GM12878 (cell line): ENCODE measurements around the gene F12. TPM values are rescaled to one million over a fixed set of nuclear protein-coding genes. Genes with fewer than 3 reads are reported as not detected.
A peak's percentile ranks its signal among the peaks of the same experiment; 100 is the strongest.

ENCODE experiments used
- ATAC-seq: fragments of 200-7000 bp; cut with Tn5 transposase; 3 replicates; pipeline ENCODE4 v1.9.1; 2020; ENCODE audit warnings: mild to moderate bottlenecking, moderate library complexity
- BruUV-seq: library from RNA; stranded (reverse); fragments of 400-500 nt; replicated peaks from 2 replicates; lab custom pipeline; 2021; lab: Mats Ljungman, UMichigan
- CTCF ChIA-PET: fragments of 300-600 bp; sonication (Branson Sonifier 250); formaldehyde crosslinking; extraction: SDS; loops from one replicate; lab custom pipeline; 2021; ENCODE audit warnings: inconsistent platforms; lab: Yijun Ruan, JAX
- POLR2A ChIA-PET: fragments of 350-600 bp; formaldehyde crosslinking; extraction: SDS; loops from one replicate; lab custom pipeline; 2021; ENCODE audit warnings: inconsistent platforms; lab: Charles Lee
- RAD21 ChIA-PET: fragments of 300-600 bp; sonication (Branson Sonifier 250); formaldehyde crosslinking; loops from one replicate; lab custom pipeline; 2023; ENCODE audit warnings: antibody characterized with exemption; ENCODE audit not compliant: unreplicated experiment; lab: Charles Lee
- SMC1A ChIA-PET: fragments of 300-600 bp; sonication (Branson Sonifier 250); formaldehyde crosslinking; loops from one replicate; lab custom pipeline; 2023; ENCODE audit not compliant: unreplicated experiment, uncharacterized antibody; lab: Charles Lee
- DNase-seq: peaks from one replicate; pipeline ENCODE4 v3.0.0-alpha.2; 2011; ENCODE audit warnings: low read depth, low spot score
- FAIRE-seq: peaks from 3 replicates; lab custom pipeline; 2011; peaks lifted over from hg19 to GRCh38; lab: Jason Lieb, UNC
- H2AFZ ChIP-seq: 2 replicates; pipeline ENCODE4 v1.6.0; 2011; ENCODE audit warnings: low read depth, low read length, control low read depth; ENCODE audit not compliant: control insufficient read depth
- H3K27ac ChIP-seq: 2 replicates; pipeline ENCODE4 v1.5.1; 2011; ENCODE audit warnings: control low read depth; ENCODE audit not compliant: control insufficient read depth, insufficient read depth
- H3K27me3 ChIP-seq, 2 experiments: replicated peaks in 1 of 2; 2 replicates each; pipeline versions ENCODE4 v1.6.0 to v1.6.1; 2011; ENCODE audit warnings: low read length in 1 of 2; ENCODE audit not compliant: control insufficient read depth in 2 of 2, insufficient read depth in 2 of 2
- H3K36me3 ChIP-seq, 2 experiments: 2 replicates each; pipeline ENCODE4 v1.5.1; 2011; ENCODE audit warnings: low read length in 1 of 2; ENCODE audit not compliant: control insufficient read depth in 2 of 2, insufficient read depth in 2 of 2
- H3K4me1 ChIP-seq: 2 replicates; pipeline ENCODE4 v1.6.1; 2011; ENCODE audit warnings: mild to moderate bottlenecking, low read length, moderate library complexity, mixed read lengths; ENCODE audit not compliant: control insufficient read depth, insufficient read depth
- H3K4me2 ChIP-seq: 2 replicates; pipeline ENCODE4 v1.6.0; 2011; ENCODE audit warnings: control low read depth; ENCODE audit not compliant: control insufficient read depth, insufficient read depth
- H3K4me3 ChIP-seq: fragments of 200-600 bp; sonication (generic); 2 replicates; pipeline ENCODE4 v1.5.1; 2016
- H3K79me2 ChIP-seq: 2 replicates; pipeline ENCODE4 v1.6.0; 2011; ENCODE audit warnings: low read length; ENCODE audit not compliant: control insufficient read depth, insufficient read depth
- H3K9ac ChIP-seq: 2 replicates; pipeline ENCODE4 v1.8.0; 2011; ENCODE audit warnings: low read length, control low read depth, mixed read lengths; ENCODE audit not compliant: control insufficient read depth, insufficient read depth
- H3K9me3 ChIP-seq: replicated peaks from 3 replicates; pipeline ENCODE4 v1.5.1; 2011; ENCODE audit warnings: mild to moderate bottlenecking, low read length; ENCODE audit not compliant: control insufficient read depth, insufficient read depth
- H4K20me1 ChIP-seq: 2 replicates; pipeline ENCODE4 v1.6.0; 2011; ENCODE audit not compliant: control insufficient read depth, insufficient read depth
- SPI1 ChIP-seq: IDR thresholded peaks from 2 replicates; pipeline ENCODE4 v1.6.1; 2011; ENCODE audit warnings: low read depth, mild to moderate bottlenecking, low read length, moderate library complexity, borderline replicate concordance; ENCODE audit not compliant: insufficient read depth
- ZBED1 ChIP-seq: IDR thresholded peaks from 2 replicates; pipeline ENCODE4 v1.6.1; 2016; ENCODE audit warnings: borderline replicate concordance
- WGBS: methylation state at CpG from one replicate; pipeline ENCODE4 v1.1.6; 2016; ENCODE audit warnings: low lambda C conversion rate; ENCODE audit not compliant: insufficient replicate concordance, insufficient coverage; ENCODE audit errors: missing lambda C conversion rate; 5-methylcytosine and 5-hydroxymethylcytosine counted together
- in situ Hi-C: fragments of 300-500 bp; cut with MboI; formaldehyde crosslinking; loops from 9 replicates; pipeline ENCODE4 v1.14.3; 2018; ENCODE audit warnings: mixed read lengths
- intact Hi-C: fragments of 100-400 bp; cut with micrococcal nuclease; formaldehyde crosslinking; loops from one replicate; pipeline ENCODE4 v1.14.2; 2022; ENCODE audit not compliant: unreplicated experiment
- polyA plus RNA-seq, 11 experiments: library from polyadenylated mRNA; depleted of rRNA in 4 of 11; unstranded in 6 of 11; stranded (reverse) in 5 of 11; fragments of >200 nt; fragmentation: Nextera tagmentation in 4 of 11; fragmentation: Illumina TruSeq in 1 of 11; extraction: Ambion mirVana in 4 of 11; extraction: Trizol in 1 of 11; gene quantifications; 1 replicate in 1 of 11; 2 replicates in 10 of 11; pipeline versions ENCODE4 v1.2.1 to v1.2.3, GENCODE V29; 2011 to 2016; ENCODE audit warnings: inconsistent platforms in 2 of 11, missing spikeins in 2 of 11, low read depth in 1 of 11
- total RNA-seq, 4 experiments: library from RNA; depleted of rRNA in 3 of 4; stranded (reverse); fragments of >200 nt in 3 of 4; fragmentation: Illumina TruSeq in 1 of 4; extraction: Trizol in 1 of 4; gene quantifications; 2 replicates each; pipeline versions ENCODE4 v1.2.1 to v1.2.3, GENCODE V29; 2013 to 2021
- TF ChIP-seq, protein P1 (sequence below): IDR thresholded peaks from 2 replicates; pipeline ENCODE4 v1.6.1; 2012; ENCODE audit warnings: improper control_type of control experiment, low read depth, low read length; ENCODE audit not compliant: insufficient replicate concordance

Gene F12
- total and polyA plus RNA-seq, 10 of the 15 experiments (the other 5 are each of a cell fraction or from before 2014, with no cell fraction given) = 0.25 to 11.3 (median 5.5) TPM

DNA sequence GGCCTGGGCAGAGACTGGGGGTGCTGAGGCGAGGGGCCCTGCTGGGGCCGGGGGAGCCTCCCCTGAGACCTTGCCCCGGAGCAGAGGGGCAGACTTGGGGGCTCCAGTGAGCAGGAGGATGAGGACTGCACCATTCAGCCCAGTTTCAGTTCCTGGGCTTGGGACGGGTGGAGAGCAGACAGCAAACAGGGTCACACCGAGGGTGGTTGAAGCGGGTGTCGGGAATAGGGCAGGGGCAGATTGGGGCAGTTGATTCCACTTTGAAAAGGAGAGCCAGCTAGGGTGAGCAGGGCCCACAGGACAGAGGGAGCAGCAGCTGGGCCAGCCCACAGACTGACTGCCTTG lies 21.6 kb upstream of the F12 start:
- CTCF ChIA-PET = interaction anchor here (1.1 to 13.2 kb wide), 8 partner anchors 16 to 71 kb away, joined by 3 to 188 read pairs (median 10); partner anchors contain the start of genes PFN3 and PRR7
- H3K4me2 ChIP-seq = peak overlapping the region; percentile 65
- H3K79me2 ChIP-seq = peaks cover 58% of the 10 kb centered on the region
- H3K4me3 ChIP-seq = peak overlapping the region; percentile 83; the same call in 1 of the 2 replicates
- intact Hi-C loops (loop anchor here (2.0 kb wide), 1 partner anchor 18 kb away; no protein-coding TSS in a partner anchor), in situ Hi-C loops (no loop called here)
- no peak overlapping the region for H2AFZ ChIP-seq
- no peaks in the 10 kb centered on the region for H3K9me3 ChIP-seq
- TF ChIP-seq SPI1 = peak; percentile 29; the same call in 1 of the 2 replicates
- TF ChIP-seq, protein P1, sequence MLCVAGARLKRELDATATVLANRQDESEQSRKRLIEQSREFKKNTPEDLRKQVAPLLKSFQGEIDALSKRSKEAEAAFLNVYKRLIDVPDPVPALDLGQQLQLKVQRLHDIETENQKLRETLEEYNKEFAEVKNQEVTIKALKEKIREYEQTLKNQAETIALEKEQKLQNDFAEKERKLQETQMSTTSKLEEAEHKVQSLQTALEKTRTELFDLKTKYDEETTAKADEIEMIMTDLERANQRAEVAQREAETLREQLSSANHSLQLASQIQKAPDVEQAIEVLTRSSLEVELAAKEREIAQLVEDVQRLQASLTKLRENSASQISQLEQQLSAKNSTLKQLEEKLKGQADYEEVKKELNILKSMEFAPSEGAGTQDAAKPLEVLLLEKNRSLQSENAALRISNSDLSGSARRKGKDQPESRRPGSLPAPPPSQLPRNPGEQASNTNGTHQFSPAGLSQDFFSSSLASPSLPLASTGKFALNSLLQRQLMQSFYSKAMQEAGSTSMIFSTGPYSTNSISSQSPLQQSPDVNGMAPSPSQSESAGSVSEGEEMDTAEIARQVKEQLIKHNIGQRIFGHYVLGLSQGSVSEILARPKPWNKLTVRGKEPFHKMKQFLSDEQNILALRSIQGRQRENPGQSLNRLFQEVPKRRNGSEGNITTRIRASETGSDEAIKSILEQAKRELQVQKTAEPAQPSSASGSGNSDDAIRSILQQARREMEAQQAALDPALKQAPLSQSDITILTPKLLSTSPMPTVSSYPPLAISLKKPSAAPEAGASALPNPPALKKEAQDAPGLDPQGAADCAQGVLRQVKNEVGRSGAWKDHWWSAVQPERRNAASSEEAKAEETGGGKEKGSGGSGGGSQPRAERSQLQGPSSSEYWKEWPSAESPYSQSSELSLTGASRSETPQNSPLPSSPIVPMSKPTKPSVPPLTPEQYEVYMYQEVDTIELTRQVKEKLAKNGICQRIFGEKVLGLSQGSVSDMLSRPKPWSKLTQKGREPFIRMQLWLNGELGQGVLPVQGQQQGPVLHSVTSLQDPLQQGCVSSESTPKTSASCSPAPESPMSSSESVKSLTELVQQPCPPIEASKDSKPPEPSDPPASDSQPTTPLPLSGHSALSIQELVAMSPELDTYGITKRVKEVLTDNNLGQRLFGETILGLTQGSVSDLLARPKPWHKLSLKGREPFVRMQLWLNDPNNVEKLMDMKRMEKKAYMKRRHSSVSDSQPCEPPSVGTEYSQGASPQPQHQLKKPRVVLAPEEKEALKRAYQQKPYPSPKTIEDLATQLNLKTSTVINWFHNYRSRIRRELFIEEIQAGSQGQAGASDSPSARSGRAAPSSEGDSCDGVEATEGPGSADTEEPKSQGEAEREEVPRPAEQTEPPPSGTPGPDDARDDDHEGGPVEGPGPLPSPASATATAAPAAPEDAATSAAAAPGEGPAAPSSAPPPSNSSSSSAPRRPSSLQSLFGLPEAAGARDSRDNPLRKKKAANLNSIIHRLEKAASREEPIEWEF = no peak
- no peak for TF ChIP-seq ZBED1
- H3K27ac ChIP-seq = peak overlapping the region; percentile 94
- POLR2A ChIA-PET = interaction anchor here (0.9 to 13.4 kb wide), 9 partner anchors 9 to 168 kb away, joined by 3 to 358 read pairs (median 5); partner anchors contain the start of genes F12, PFN3 and PRR7
- peak; percentile 0; the same call in 2 of the 3 replicates for ATAC-seq
- peaks cover 29 to 34% of the 10 kb centered on the region in 2 experiments; a peak in 3 of 4 replicates for H3K36me3 ChIP-seq
- H4K20me1 ChIP-seq = no peaks in the 10 kb centered on the region
- 7% methylated on average over 7 of the region's 7 CpGs for WGBS
- peak overlapping the region; percentile 93 for H3K9ac ChIP-seq
- no peaks in the 10 kb centered on the region for H3K27me3 ChIP-seq
- no peak for FAIRE-seq
- DNase-seq = no peak
- BruUV-seq = no TSS peak
- RAD21 ChIA-PET = interaction anchor here (0.6 to 11.0 kb wide), 9 partner anchors 9 to 121 kb away, joined by 3 to 288 read pairs (median 7); partner anchors contain the start of gene PRR7
- peaks cover 49% of the 10 kb centered on the region for H3K4me1 ChIP-seq
- SMC1A ChIA-PET = interaction anchor here (1.2 to 7.2 kb wide), 9 partner anchors 9 to 41 kb away, joined by 3 to 73 read pairs (median 21); partner anchors contain the start of gene PRR7
